PC-9 (cell line): Measurements from ENCODE around the gene TMEM123. TPM values are rescaled to one million over a fixed set of nuclear protein-coding genes. Genes with fewer than 3 reads are reported as not detected.

Source experiments
- BruUV-seq: library from RNA; stranded (reverse); fragments of 400-500 nt; replicated peaks from 2 replicates; lab custom pipeline; 2021; lab: Mats Ljungman, UMichigan
- CTCF ChIA-PET: fragments of 300-600 bp; sonication (Branson Sonifier 250); formaldehyde crosslinking; loops from one replicate; lab custom pipeline; 2022; ENCODE audit warnings: antibody characterized with exemption; lab: Charles Lee
- POLR2A ChIA-PET: fragments of 300-600 bp; sonication (Branson Sonifier 250); formaldehyde crosslinking; loops from one replicate; lab custom pipeline; 2022; ENCODE audit warnings: antibody characterized with exemption; ENCODE audit not compliant: unreplicated experiment; lab: Charles Lee
- DNase-seq, 2 experiments: peaks; one replicate each; pipeline versions ENCODE4 v3.0.0 to v3.0.0-alpha.2; 2015 to 2022; ENCODE audit warnings: mixed read lengths in 1 of 2
- H2AFZ ChIP-seq: fragments of 200-600 bp; sonication (generic); 2 replicates; pipeline ENCODE4 v1.8.1; 2017; ENCODE audit warnings: antibody characterized with exemption
- H3F3A ChIP-seq: fragments of 200-600 bp; sonication (generic); 2 replicates; pipeline ENCODE4 v1.8.1; 2017; ENCODE audit warnings: antibody characterized with exemption, mild to moderate bottlenecking, low read depth; ENCODE audit not compliant: insufficient read depth
- H3K27ac ChIP-seq: fragments of 200-600 bp; sonication (generic); 2 replicates; pipeline ENCODE4 v1.6.1; 2016; ENCODE audit warnings: mixed run types
- H3K27me3 ChIP-seq: fragments of 200-600 bp; sonication (generic); 2 replicates; pipeline ENCODE4 v1.6.1; 2016; ENCODE audit warnings: low read depth, mixed run types; ENCODE audit not compliant: insufficient read depth
- H3K36me3 ChIP-seq: fragments of 200-600 bp; sonication (generic); 2 replicates; pipeline ENCODE4 v1.6.1; 2016; ENCODE audit warnings: low read depth, mixed run types
- H3K4me1 ChIP-seq: fragments of 200-600 bp; sonication (generic); replicated peaks from 2 replicates; pipeline ENCODE4 v1.6.1; 2016; ENCODE audit warnings: mixed run types; ENCODE audit not compliant: insufficient read depth
- H3K4me2 ChIP-seq: fragments of 200-600 bp; sonication (generic); 2 replicates; pipeline ENCODE4 v1.6.1; 2017; ENCODE audit warnings: mixed run types
- H3K4me3 ChIP-seq: fragments of 200-600 bp; sonication (generic); 2 replicates; pipeline ENCODE4 v1.6.1; 2016; ENCODE audit warnings: mixed run types
- H3K79me2 ChIP-seq: fragments of 200-600 bp; sonication (generic); 2 replicates; pipeline ENCODE4 v1.6.1; 2017; ENCODE audit warnings: low read depth, mixed run types
- H3K9me2 ChIP-seq: fragments of 200-600 bp; sonication (generic); 2 replicates; pipeline ENCODE4 v1.8.1; 2017; ENCODE audit warnings: mild to moderate bottlenecking; ENCODE audit not compliant: insufficient read depth
- H3K9me3 ChIP-seq: fragments of 200-600 bp; sonication (generic); 2 replicates; pipeline ENCODE4 v1.8.1; 2016; ENCODE audit warnings: low read depth; ENCODE audit not compliant: insufficient read depth
- H4K20me1 ChIP-seq: fragments of 200-600 bp; sonication (generic); 2 replicates; pipeline ENCODE4 v1.8.1; 2017; ENCODE audit not compliant: insufficient read depth
- EZH2 ChIP-seq: fragments of 200-600 bp; sonication (generic); IDR thresholded peaks from 2 replicates; pipeline ENCODE4 v1.8.0; 2017; ENCODE audit warnings: antibody characterized with exemption, low read depth
- intact Hi-C: fragments of 100-400 bp; cut with micrococcal nuclease; formaldehyde crosslinking; loops from one replicate; pipeline ENCODE4 v1.10.0; 2022; ENCODE audit not compliant: unreplicated experiment
- total RNA-seq: library from RNA; stranded (reverse); gene quantifications from 2 replicates; pipeline ENCODE4 v1.2.3, GENCODE V29; 2021
- TF ChIP-seq, protein P1 (sequence below): fragments of 200-600 bp; sonication (generic); conservative IDR thresholded peaks from 2 replicates; pipeline ENCODE4 v1.6.1; 2017; ENCODE audit warnings: mixed run types, antibody characterized with exemption, mild to moderate bottlenecking, moderate library complexity

Gene TMEM123
- total RNA-seq, 1 experiment from 2014 or later: 201 TPM

DNA sequence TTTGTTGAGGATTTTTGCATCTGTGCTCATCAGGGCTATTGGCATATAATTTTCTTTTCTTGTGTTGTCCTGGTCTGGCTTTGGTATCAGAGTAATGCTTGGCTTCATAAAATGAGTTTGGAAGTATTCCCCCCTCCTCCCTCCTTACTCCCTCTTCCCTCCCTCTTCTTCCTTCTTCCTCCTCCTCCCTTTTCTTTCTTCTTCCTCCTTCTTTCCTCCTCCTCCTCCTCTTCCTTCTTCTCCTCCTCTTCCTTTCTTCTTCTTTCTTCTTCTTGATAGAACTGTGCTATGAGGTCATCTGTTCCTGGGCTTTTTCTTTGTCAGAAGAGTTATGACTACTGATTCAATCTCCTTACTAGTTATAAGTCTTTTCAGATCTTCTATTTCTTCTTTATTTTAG, 95.4 kb downstream of the TMEM123 start:
- Histone ChIP-seq H3K79me2 (peaks cover 28% of the 10 kb centered on the region; the same call in 1 of the 2 replicates), H3K36me3 (peaks cover 12% of the 10 kb centered on the region), H3K4me3 (no peak overlapping the region), H3K4me2 (no peak overlapping the region), H2AFZ (no peak overlapping the region), H3K27ac (no peak overlapping the region), H3K9me2 (no peaks in the 10 kb centered on the region), H3K4me1 (no peaks in the 10 kb centered on the region), H3K9me3 (no peaks in the 10 kb centered on the region), H3F3A (no peaks in the 10 kb centered on the region), H4K20me1 (no peaks in the 10 kb centered on the region), H3K27me3 (no peaks in the 10 kb centered on the region)
- TF ChIP-seq, protein P1, sequence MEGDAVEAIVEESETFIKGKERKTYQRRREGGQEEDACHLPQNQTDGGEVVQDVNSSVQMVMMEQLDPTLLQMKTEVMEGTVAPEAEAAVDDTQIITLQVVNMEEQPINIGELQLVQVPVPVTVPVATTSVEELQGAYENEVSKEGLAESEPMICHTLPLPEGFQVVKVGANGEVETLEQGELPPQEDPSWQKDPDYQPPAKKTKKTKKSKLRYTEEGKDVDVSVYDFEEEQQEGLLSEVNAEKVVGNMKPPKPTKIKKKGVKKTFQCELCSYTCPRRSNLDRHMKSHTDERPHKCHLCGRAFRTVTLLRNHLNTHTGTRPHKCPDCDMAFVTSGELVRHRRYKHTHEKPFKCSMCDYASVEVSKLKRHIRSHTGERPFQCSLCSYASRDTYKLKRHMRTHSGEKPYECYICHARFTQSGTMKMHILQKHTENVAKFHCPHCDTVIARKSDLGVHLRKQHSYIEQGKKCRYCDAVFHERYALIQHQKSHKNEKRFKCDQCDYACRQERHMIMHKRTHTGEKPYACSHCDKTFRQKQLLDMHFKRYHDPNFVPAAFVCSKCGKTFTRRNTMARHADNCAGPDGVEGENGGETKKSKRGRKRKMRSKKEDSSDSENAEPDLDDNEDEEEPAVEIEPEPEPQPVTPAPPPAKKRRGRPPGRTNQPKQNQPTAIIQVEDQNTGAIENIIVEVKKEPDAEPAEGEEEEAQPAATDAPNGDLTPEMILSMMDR: no peak
- no peak for TF ChIP-seq EZH2
- no peak for DNase-seq
- CTCF ChIA-PET: no interaction called here
- POLR2A ChIA-PET: no interaction called here
- intact Hi-C loops: no loop called here
- BruUV-seq: no TSS peak

DNA sequence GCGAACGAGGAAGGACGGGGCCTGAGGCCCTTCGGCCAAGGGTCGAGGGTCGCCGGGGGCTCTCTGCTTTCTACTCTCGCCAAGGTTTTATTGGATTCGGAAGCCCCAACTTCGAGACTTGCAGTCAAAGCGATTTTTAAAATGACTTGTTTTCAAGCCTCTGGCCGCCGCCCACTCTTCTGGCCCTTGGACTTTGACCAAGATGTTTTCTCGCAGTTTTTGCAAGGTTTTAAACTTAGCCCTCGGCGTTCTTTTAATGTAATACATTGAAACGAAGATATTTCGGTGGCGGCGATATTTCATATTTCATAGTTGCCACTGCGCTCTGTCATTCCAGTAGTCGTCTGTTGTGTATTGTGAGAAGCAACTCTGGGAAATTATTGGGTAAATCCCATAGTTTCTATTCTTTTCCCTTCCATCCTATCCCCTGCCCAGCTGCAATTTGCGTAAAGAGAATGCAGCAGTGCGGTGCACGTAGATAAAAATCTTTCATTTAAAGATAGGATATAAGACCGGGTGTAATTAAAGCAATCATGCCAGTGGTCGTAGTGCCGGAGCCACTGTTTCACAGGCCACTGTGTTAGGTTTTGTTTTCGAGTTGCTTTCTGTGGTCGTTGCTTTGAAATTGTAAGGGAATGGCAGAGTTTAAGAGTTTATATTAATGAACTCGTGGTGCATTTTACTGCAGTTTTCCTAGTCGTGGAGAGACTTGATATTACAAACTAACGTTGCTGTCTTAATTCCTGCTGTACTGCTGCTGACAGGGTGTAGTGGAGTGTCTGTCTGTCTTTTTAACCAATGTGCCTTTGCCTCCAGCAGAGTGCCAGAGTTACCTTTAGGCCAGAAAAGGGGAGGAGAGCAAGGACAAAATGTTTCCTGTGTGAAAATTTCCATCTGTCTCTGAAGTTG, 104.8 kb downstream of the TMEM123 start:
- BruUV-seq: TSS peak; percentile 61
- H3K36me3 ChIP-seq: peaks cover 24% of the 10 kb centered on the region; the same call in 1 of the 2 replicates
- H3F3A ChIP-seq: peaks cover 17% of the 10 kb centered on the region; the same call in 1 of the 2 replicates
- H3K79me2 ChIP-seq: peaks cover 40% of the 10 kb centered on the region
- H4K20me1 ChIP-seq: no peaks in the 10 kb centered on the region
- H3K4me2 ChIP-seq: peak overlapping the region; percentile 83
- no peaks in the 10 kb centered on the region for H3K27me3 ChIP-seq
- no peaks in the 10 kb centered on the region for H3K9me3 ChIP-seq
- ChIA-PET POLR2A (interaction anchor here (0.5 to 0.7 kb wide), 2 partner anchors 68 to 167 kb away, joined by 3 to 4 read pairs; no protein-coding TSS in a partner anchor), CTCF (no interaction called here)
- TF ChIP-seq, protein P1: no peak
- no peak for TF ChIP-seq EZH2
- peak overlapping the region; percentile 69 for H3K4me3 ChIP-seq
- H3K9me2 ChIP-seq: no peaks in the 10 kb centered on the region
- H3K4me1 ChIP-seq: peaks cover 29% of the 10 kb centered on the region
- peak overlapping the region; percentile 89 for H2AFZ ChIP-seq
- intact Hi-C loops: loop anchor here (1.0 to 5.0 kb wide), 6 partner anchors 40 to 485 kb away; no protein-coding TSS in a partner anchor
- peak in 1 of 2 experiments; percentile 13 for DNase-seq
- H3K27ac ChIP-seq: peak overlapping the region; percentile 87

DNA sequence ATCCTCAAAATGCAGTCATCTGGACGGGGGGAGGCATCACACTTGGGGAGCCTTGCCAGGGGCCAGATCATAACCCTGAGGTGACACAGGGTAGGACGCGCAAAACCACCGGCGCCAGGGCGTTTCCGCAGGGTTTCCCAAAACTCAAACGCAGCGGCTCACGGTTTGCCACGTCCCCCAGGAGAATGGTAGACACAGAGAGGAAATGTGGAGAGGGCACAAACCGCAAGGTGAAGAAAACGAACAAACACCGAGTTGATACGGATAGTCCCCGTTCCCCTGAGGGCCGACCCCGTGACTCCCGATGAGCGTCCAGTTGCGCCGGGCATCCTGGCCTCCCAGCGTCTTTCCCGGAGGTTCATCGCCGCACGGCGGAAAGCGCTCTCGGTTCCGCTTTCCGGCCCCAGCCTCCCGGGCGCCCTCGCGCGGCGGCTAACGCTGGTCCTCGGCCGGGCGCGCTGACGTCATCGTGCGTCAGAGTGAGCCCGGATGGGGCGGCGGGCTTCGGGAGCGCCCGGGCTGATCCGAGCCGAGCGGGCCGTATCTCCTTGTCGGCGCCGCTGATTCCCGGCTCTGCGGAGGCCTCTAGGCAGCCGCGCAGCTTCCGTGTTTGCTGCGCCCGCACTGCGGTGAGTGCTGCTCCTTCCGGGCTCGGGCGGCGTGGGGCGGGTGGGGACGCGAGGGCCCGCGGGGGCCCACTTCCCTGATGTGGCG, 105.7 kb downstream of the TMEM123 start, which contains the start of gene BIRC2:
TSS of gene BIRC2 (plus strand) at position 467 of the 714 bp plus-strand sequence. CDS start 2,641 bp downstream, outside the sequence.
- peaks cover 24% of the 10 kb centered on the region; the same call in 1 of the 2 replicates for H3K36me3 ChIP-seq
- intact Hi-C loops: loop anchor here (1.0 to 5.0 kb wide), 6 partner anchors 40 to 484 kb away; no protein-coding TSS in a partner anchor
- peaks cover 29% of the 10 kb centered on the region for H3K4me1 ChIP-seq
- H3K9me2 ChIP-seq: no peaks in the 10 kb centered on the region
- H3F3A ChIP-seq: peaks cover 17% of the 10 kb centered on the region; the same call in 1 of the 2 replicates
- H3K27ac ChIP-seq: peak within 1 kb of the TSS; percentile 87
- H3K9me3 ChIP-seq: no peaks in the 10 kb centered on the region
- H2AFZ ChIP-seq: peak within 1 kb of the TSS; percentile 89
- TF ChIP-seq, protein P1: peak; percentile 74
- no peak for TF ChIP-seq EZH2
- no peaks in the 10 kb centered on the region for H4K20me1 ChIP-seq
- peaks cover 40% of the 10 kb centered on the region for H3K79me2 ChIP-seq
- CTCF ChIA-PET: interaction anchor here (0.6 kb wide), 1 partner anchor 30 kb away, joined by 9 read pairs; no protein-coding TSS in a partner anchor
- no peaks in the 10 kb centered on the region for H3K27me3 ChIP-seq
- DNase-seq: peak; percentile 85 to 96
- no TSS peak for BruUV-seq
- POLR2A ChIA-PET: no interaction called here
- peak within 1 kb of the TSS; percentile 69 for H3K4me3 ChIP-seq
- H3K4me2 ChIP-seq: peak within 1 kb of the TSS; percentile 83
